Measurements from ENCODE around the gene SERAC1. TPM values are rescaled to one million over a fixed set of nuclear protein-coding genes. Genes with fewer than 3 reads are reported as not detected.

SERAC1 gene
- total and polyA plus RNA-seq, 2 donors (not counting 1 experiment from before 2014, with no cell fraction given), result 1.9 to 5.8 TPM

DNA sequence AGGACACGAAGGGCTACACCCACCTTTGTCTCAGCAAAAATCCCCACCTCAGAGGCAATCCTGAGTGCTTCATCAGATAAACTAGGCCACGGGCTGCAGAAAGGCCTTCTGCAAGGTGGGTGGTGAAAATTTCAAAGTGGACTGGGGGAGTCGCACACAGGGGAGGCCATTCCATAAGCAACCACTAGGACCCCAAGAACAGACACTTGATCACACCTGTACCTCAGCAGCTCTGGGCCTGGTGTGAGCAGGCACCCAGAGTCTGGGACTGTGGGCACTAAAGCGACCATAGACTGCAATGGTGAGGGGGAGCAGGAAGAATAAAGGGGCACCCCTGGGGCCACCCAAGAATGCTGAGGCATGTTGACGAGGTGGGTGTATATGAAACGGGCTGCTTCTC, 52.6 kb downstream of the SERAC1 start:
- TF ChIP-seq CTCF (IDR thresholded peaks at IDR 0.05) (no peak), EZH2 (IDR thresholded peaks at IDR 0.05; ENCODE audit: borderline replicate concordance, insufficient read depth, low read depth, low read length, poor library complexity, severe bottlenecking) (no peak)
- intact Hi-C loops (cut with micrococcal nuclease), result no loop called here
- Histone ChIP-seq H3K9me3 (ENCODE audit: control extremely low read depth in 1 of 3, control insufficient read depth in 2 of 3, insufficient read depth in 1 of 3, low read length in 2 of 3) (no peaks in the 10 kb centered on the region), H3K27me3 (replicated peaks in 1 of 4; ENCODE audit: control extremely low read depth in 1 of 4, control insufficient read depth in 3 of 4, insufficient read depth in 4 of 4, low read length in 3 of 4) (no peaks in the 10 kb centered on the region), H4K20me1 (ENCODE audit: control insufficient read depth, insufficient read depth, low read length, poor library complexity, severe bottlenecking) (no peaks in the 10 kb centered on the region), H3K4me2 (replicated peaks; ENCODE audit: low read depth, low read length, poor library complexity, severe bottlenecking) (no peak overlapping the region), H3K79me2 (ENCODE audit: control insufficient read depth, insufficient read depth, low read length) (no peaks in the 10 kb centered on the region), H3K9ac (ENCODE audit: low read length) (no peak overlapping the region), H3K4me3 (ENCODE audit: control extremely low read depth in 1 of 5, extremely low read depth in 1 of 5, insufficient read depth in 1 of 5, low read depth in 2 of 5, low read length in 4 of 5) (no peak overlapping the region), H3K36me3 (replicated peaks in 1 of 2; ENCODE audit: control extremely low read depth in 1 of 2, control insufficient read depth in 1 of 2, extremely low read depth in 1 of 2, insufficient read depth in 2 of 2, low read length in 1 of 2) (peaks cover 0 to 2% of the 10 kb centered on the region in 2 experiments), H2AFZ (ENCODE audit: insufficient read depth, low read depth, low read length, poor library complexity, severe bottlenecking) (no peak overlapping the region), H3K4me1 (ENCODE audit: control insufficient read depth in 2 of 2, insufficient read depth in 2 of 2, low read length in 2 of 2) (no peaks in the 10 kb centered on the region), H3K27ac (ENCODE audit: low read length in 2 of 2) (no peak overlapping the region)
- DNase-seq, result no peak
- Mint-ChIP-seq H3K27ac (no peak overlapping the region), H3K4me3 (no peak overlapping the region), H3K27me3 (no peaks in the 10 kb centered on the region), H3K9me3 (ENCODE audit: insufficient read depth) (no peaks in the 10 kb centered on the region), H3K4me1 (no peaks in the 10 kb centered on the region)
- 100% methylated on average over 1 of the region's 6 CpGs for WGBS (ENCODE audit: insufficient coverage)
- POLR2A ChIA-PET, result no interaction called here
- CTCF ChIA-PET, result no interaction called here
- ATAC-seq (ENCODE audit: low read depth), result no peak

- Histone ChIP-seq H3K27ac (ENCODE audit: low read length in 2 of 2) (no peak overlapping the region), H4K20me1 (ENCODE audit: control insufficient read depth, insufficient read depth, low read length, poor library complexity, severe bottlenecking) (no peaks in the 10 kb centered on the region), H3K9me3 (ENCODE audit: control extremely low read depth in 1 of 3, control insufficient read depth in 2 of 3, insufficient read depth in 1 of 3, low read length in 2 of 3) (no peaks in the 10 kb centered on the region), H3K36me3 (replicated peaks in 1 of 2; ENCODE audit: control extremely low read depth in 1 of 2, control insufficient read depth in 1 of 2, extremely low read depth in 1 of 2, insufficient read depth in 2 of 2, low read length in 1 of 2) (peaks cover 0 to 2% of the 10 kb centered on the region in 2 experiments), H2AFZ (ENCODE audit: insufficient read depth, low read depth, low read length, poor library complexity, severe bottlenecking) (no peak overlapping the region), H3K4me1 (ENCODE audit: control insufficient read depth in 2 of 2, insufficient read depth in 2 of 2, low read length in 2 of 2) (no peaks in the 10 kb centered on the region), H3K9ac (ENCODE audit: low read length) (no peak overlapping the region), H3K79me2 (ENCODE audit: control insufficient read depth, insufficient read depth, low read length) (no peaks in the 10 kb centered on the region), H3K4me2 (replicated peaks; ENCODE audit: low read depth, low read length, poor library complexity, severe bottlenecking) (no peak overlapping the region), H3K27me3 (replicated peaks in 1 of 4; ENCODE audit: control extremely low read depth in 1 of 4, control insufficient read depth in 3 of 4, insufficient read depth in 4 of 4, low read length in 3 of 4) (no peaks in the 10 kb centered on the region), H3K4me3 (ENCODE audit: control extremely low read depth in 1 of 5, extremely low read depth in 1 of 5, insufficient read depth in 1 of 5, low read depth in 2 of 5, low read length in 4 of 5) (no peak overlapping the region)
- ATAC-seq (ENCODE audit: low read depth) (no peak), DNase-seq (no peak)
- CTCF ChIA-PET, result no interaction called here
- Mint-ChIP-seq H3K4me1 (no peaks in the 10 kb centered on the region), H3K27me3 (no peaks in the 10 kb centered on the region), H3K4me3 (no peak overlapping the region), H3K27ac (no peak overlapping the region), H3K9me3 (ENCODE audit: insufficient read depth) (no peaks in the 10 kb centered on the region)
- WGBS (ENCODE audit: insufficient coverage), result 90% methylated on average over 4 of the region's 4 CpGs
- TF ChIP-seq CTCF (IDR thresholded peaks at IDR 0.05) (no peak), EZH2 (IDR thresholded peaks at IDR 0.05; ENCODE audit: borderline replicate concordance, insufficient read depth, low read depth, low read length, poor library complexity, severe bottlenecking) (no peak)
- intact Hi-C loops (cut with micrococcal nuclease), result no loop called here
- POLR2A ChIA-PET, result no interaction called here
Observed at GRCh38 chr6:158115102-158115501, 53.0 kb downstream of the SERAC1 start.

Measured in B cell (primary cell).